Tibial nerve (tissue), 4 donors: ENCODE data around the gene CNR2.

Experiments
- CTCF ChIP-seq, 5 experiments: fragments of 200-600 bp in 3 of 5; fragments of 450-650 bp in 2 of 5; sonication (generic) in 3 of 5; IDR thresholded peaks; one replicate each; pipeline ENCODE4 v1.5.1; 2016 to 2019; ENCODE audit warnings: antibody characterized with exemption in 5 of 5, mild to moderate bottlenecking in 3 of 5, moderate library complexity in 2 of 5
- EP300 ChIP-seq, 2 donors: sonication (generic); formaldehyde crosslinking; IDR thresholded peaks; one replicate each; pipeline ENCODE4 v1.6.1; 2017; ENCODE audit warnings: antibody characterized with exemption in 2 of 2, mild to moderate bottlenecking in 1 of 2
- POLR2A ChIP-seq, 2 donors: fragments of 450-650 bp; IDR thresholded peaks; one replicate each; pipeline ENCODE4 v1.6.1; 2017; ENCODE audit warnings: antibody characterized with exemption in 2 of 2, mild to moderate bottlenecking in 2 of 2, moderate library complexity in 2 of 2

DNA sequence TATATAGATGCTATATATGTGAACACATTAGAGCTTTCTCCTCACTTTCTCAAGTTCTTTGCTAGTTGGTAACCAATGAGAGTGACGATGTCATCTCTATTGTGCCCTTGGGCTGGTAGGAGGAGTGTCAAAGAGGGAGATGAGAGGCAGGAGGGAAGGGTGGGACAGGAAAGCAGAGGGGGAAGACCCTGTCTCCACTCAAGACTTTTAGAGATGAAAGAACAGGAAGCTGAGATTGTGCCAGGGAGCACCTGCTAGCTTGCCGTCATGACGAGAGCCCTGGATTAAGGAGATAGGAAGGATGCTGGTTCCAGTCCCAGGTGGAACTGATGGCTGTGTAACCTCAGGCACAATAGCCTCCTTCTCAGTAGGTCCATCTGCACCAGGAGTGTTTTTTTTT is 16.7 kb downstream of the CNR2 start:
- TF ChIP-seq CTCF (IDR thresholded peaks at IDR 0.05) (no peak), EP300 (IDR thresholded peaks at IDR 0.05) (no peak), POLR2A (IDR thresholded peaks at IDR 0.05) (no peak)
